Psoas muscle (tissue), 8 donors: ENCODE measurements around the gene MAN2A2. TPM values are rescaled to one million over a fixed set of nuclear protein-coding genes. Genes with fewer than 3 reads are reported as not detected.

ENCODE experiments used
- ATAC-seq, 4 donors: fragments of 200-7000 bp; cut with Tn5 transposase; one replicate each; pipeline ENCODE4 v1.9.1; 2020; ENCODE audit warnings: moderate library complexity in 3 of 4, mild to moderate bottlenecking in 2 of 4
- DNase-seq, 2 donors: peaks; one replicate each; pipeline ENCODE4 v3.0.0-alpha.2; 2020
- H3K27ac ChIP-seq: fragments of 200-600 bp; one replicate; pipeline ENCODE4 v1.8.0; 2022
- H3K27me3 ChIP-seq, 3 donors: fragments of 200-600 bp in 1 of 3; one replicate each; pipeline versions ENCODE4 v1.6.1 to v1.8.0; 2013 to 2022; ENCODE audit warnings: low read length in 2 of 3, mild to moderate bottlenecking in 2 of 3, moderate library complexity in 1 of 3; ENCODE audit not compliant: insufficient read depth in 3 of 3
- H3K36me3 ChIP-seq, 2 donors: fragments of 200-600 bp in 1 of 2; one replicate each; pipeline versions ENCODE4 v1.6.1 to v1.8.0; 2013 to 2022; ENCODE audit warnings: low read depth in 1 of 2, mild to moderate bottlenecking in 1 of 2, moderate library complexity in 1 of 2; ENCODE audit not compliant: insufficient read depth in 1 of 2
- H3K4me1 ChIP-seq: fragments of 200-600 bp; one replicate; pipeline ENCODE4 v1.8.0; 2022
- H3K4me3 ChIP-seq: fragments of 200-600 bp; one replicate; pipeline ENCODE4 v1.8.0; 2022; ENCODE audit warnings: mild to moderate bottlenecking
- H3K9me3 ChIP-seq: fragments of 200-600 bp; one replicate; pipeline ENCODE4 v1.8.0; 2022
- WGBS, 3 donors: extraction: QIAGEN DNeasy Blood & Tissue Kit; methylation state at CpG; one replicate each; pipeline versions ENCODE4 v1.1.6 to v1.1.7; 2013; 5-methylcytosine and 5-hydroxymethylcytosine counted together
- intact Hi-C, 2 donors: fragments of 100-400 bp; cut with DNase I; formaldehyde crosslinking; loops; one replicate each; pipeline versions ENCODE4 v1.11.0 to v1.14.2; 2022
- polyA plus RNA-seq, 3 donors: library from polyadenylated mRNA; stranded (reverse); fragments of 200-250 nt; gene quantifications; one replicate each; pipeline ENCODE4 v1.2.3, GENCODE V29; 2013
- total RNA-seq, 4 donors: library from RNA; stranded (reverse); fragmentation: NEBNext Ultra II Directional in 2 of 4; extraction: Animal tissue kit (Norgen Biotek cat#: 25700) in 2 of 4; gene quantifications; one replicate each; pipeline versions ENCODE4 v1.2.1 to v1.2.4, GENCODE V29; 2021 to 2023
- TF ChIP-seq, protein P1 (sequence below): fragments of 200-600 bp; IDR thresholded peaks from one replicate; pipeline ENCODE4 v1.8.0; 2022; ENCODE audit warnings: antibody characterized with exemption
- donor health status: healthy with polysubstance abuse.
- donor health status: DM: no; HTN: no; CAD: no; lungs with moderate emphysema.
- donor health status: Bipolar disorder and iron deficiency.
- donor health status: healthy.
- donor health status: DM: yes; HTN: yes; CAD: no.
- donor health status: DM: no; HTN: no; CAD: no.
- donor health status: DM: no; HTN: no; CAD: no.
- donor health status: DM: yes; HTN: yes; CAD: no.

MAN2A2 gene
- total and polyA plus RNA-seq, 7 donors: 22.9 to 127 (median 111) TPM

DNA sequence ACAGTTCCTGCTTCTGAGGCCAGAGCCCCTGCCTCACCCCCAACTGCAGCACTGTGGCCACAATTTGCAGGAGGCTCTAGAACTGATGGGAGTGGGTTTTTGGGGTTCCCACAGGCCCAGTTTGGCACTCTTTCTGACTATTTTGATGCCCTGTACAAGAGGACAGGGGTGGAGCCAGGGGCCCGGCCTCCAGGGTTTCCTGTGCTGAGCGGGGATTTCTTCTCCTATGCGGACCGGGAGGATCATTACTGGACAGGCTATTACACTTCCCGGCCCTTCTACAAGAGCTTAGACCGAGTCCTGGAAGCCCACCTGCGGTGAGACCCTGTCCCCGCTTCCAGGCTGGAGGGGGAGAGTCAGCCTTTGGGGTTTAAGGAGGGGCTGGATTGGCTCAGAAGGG lies 6.9 kb downstream of the MAN2A2 start:
- H3K4me1 ChIP-seq: peaks cover 8% of the 10 kb centered on the region
- DNase-seq: peak in 1 of 2 donors; percentile 30

DNA sequence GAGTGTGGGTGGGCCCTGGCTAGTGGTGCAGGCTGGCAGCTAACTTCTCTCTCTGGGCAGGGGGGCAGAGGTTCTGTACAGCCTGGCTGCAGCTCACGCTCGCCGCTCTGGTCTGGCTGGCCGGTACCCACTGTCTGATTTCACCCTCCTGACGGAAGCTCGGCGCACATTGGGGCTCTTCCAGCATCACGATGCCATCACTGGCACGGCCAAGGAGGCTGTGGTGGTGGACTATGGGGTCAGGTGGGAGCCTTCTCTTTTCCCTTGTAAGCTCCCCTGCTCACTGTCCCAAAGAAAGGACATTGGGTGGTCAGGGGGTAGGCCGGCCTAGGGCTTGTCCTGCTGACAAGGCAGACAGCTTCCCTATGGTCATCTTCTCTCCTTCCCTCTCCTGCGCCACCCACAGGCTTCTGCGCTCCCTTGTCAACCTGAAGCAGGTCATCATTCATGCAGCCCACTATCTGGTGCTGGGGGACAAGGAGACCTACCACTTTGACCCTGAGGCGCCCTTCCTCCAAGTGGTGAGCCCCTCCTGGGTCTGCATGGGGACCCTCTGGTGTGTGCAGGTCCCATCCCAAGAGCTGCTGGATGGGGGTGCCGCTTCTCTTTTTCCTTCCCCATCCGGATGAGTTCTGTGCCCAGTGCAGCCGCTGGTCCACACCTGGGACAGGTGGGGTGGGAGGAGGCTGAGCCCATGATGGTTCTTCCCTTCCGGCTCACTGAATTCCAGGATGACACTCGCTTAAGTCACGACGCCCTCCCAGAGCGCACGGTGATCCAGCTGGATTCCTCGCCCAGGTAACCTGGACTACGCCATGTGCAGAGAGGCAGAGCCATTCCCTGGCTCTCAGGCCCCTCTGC lies 7.6 kb downstream of the MAN2A2 start:
- DNase-seq: peak in 1 of 2 donors; percentile 53
- Histone ChIP-seq H3K9me3 (no peaks in the 10 kb centered on the region), H3K27ac (no peak overlapping the region), H3K36me3 (peaks cover 11 to 100% of the 10 kb centered on the region in 2 donors), H3K4me1 (peaks cover 15% of the 10 kb centered on the region), H3K4me3 (no peak overlapping the region), H3K27me3 (no peaks in the 10 kb centered on the region)
- intact Hi-C loops: no loop called here
- 91 to 92% (median 91%) methylated on average over 24 of the region's 24 CpGs for WGBS, 3 donors
- no peak for ATAC-seq
- TF ChIP-seq, protein P1, sequence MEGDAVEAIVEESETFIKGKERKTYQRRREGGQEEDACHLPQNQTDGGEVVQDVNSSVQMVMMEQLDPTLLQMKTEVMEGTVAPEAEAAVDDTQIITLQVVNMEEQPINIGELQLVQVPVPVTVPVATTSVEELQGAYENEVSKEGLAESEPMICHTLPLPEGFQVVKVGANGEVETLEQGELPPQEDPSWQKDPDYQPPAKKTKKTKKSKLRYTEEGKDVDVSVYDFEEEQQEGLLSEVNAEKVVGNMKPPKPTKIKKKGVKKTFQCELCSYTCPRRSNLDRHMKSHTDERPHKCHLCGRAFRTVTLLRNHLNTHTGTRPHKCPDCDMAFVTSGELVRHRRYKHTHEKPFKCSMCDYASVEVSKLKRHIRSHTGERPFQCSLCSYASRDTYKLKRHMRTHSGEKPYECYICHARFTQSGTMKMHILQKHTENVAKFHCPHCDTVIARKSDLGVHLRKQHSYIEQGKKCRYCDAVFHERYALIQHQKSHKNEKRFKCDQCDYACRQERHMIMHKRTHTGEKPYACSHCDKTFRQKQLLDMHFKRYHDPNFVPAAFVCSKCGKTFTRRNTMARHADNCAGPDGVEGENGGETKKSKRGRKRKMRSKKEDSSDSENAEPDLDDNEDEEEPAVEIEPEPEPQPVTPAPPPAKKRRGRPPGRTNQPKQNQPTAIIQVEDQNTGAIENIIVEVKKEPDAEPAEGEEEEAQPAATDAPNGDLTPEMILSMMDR: no peak

More for the DNA sequence above, 6.9 kb downstream of the MAN2A2 start:
- Histone ChIP-seq H3K36me3 (peaks cover 11 to 100% of the 10 kb centered on the region in 2 donors), H3K9me3 (no peaks in the 10 kb centered on the region), H3K27ac (no peak overlapping the region), H3K4me3 (no peak overlapping the region), H3K27me3 (no peaks in the 10 kb centered on the region)
- no peak for ATAC-seq
- intact Hi-C loops: no loop called here
- TF ChIP-seq, protein P1: no peak
- 90 to 93% (median 92%) methylated on average over 8 of the region's 8 CpGs for WGBS, 3 donors

DNA sequence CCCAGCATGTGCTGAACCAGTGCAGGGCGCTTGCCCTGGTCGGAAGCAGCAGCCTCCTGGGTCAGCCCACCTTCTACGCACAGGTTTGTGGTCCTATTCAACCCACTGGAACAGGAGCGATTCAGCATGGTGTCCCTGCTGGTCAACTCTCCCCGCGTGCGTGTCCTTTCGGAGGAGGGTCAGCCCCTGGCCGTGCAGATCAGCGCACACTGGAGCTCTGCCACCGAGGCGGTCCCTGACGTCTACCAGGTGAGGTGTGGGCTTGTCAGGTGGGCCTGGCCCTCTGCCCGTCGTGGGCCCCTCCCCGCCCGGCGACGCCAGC lies 8.2 kb downstream of the MAN2A2 start:
- ATAC-seq: no peak
- Histone ChIP-seq H3K36me3 (peaks cover 11 to 99% of the 10 kb centered on the region in 2 donors), H3K27me3 (no peaks in the 10 kb centered on the region), H3K4me1 (peaks cover 20% of the 10 kb centered on the region), H3K4me3 (no peak overlapping the region), H3K9me3 (no peaks in the 10 kb centered on the region), H3K27ac (no peak overlapping the region)
- peak in 1 of 2 donors; percentile 52 for DNase-seq
- 91 to 93% (median 91%) methylated on average over 19 of the region's 19 CpGs for WGBS, 3 donors
- TF ChIP-seq, protein P1: no peak
- intact Hi-C loops: no loop called here

DNA sequence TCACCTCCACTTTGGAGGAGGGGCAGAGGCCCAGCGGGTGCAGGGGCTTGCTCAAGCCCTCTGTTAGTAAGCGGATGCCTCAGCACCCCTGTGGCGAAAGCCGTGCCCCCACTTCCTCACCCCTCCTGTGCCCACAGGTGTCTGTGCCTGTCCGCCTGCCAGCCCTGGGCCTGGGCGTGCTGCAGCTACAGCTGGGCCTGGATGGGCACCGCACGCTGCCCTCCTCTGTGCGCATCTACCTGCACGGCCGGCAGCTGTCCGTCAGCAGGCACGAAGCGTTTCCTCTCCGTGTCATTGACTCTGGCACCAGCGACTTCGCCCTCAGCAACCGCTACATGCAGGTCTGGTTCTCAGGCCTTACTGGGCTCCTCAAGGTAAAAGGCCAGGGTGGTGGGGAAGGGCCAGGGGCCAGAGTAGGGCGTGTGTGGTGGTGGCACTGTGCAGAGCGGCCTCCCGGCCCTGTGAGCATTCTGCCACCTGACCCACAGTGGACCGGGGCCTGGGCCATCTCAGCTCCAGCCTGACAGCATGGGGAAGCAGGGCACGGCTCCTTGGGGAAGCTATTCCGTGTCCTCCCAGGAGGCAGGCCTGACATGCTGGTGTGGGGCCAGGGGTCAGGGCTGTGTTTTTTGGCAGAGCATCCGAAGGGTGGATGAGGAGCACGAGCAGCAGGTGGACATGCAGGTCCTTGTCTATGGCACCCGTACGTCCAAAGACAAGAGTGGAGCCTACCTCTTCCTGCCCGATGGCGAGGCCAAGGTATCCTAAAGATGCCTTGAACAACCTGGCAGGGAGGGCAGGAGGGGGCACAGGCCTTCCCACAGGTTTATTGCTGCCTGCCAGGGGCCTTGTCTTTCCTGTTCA lies 9.0 kb downstream of the MAN2A2 start:
- Histone ChIP-seq H3K27me3 (no peaks in the 10 kb centered on the region), H3K4me1 (peaks cover 23% of the 10 kb centered on the region), H3K36me3 (peaks cover 11 to 99% of the 10 kb centered on the region in 2 donors), H3K4me3 (no peak overlapping the region), H3K9me3 (no peaks in the 10 kb centered on the region), H3K27ac (no peak overlapping the region)
- intact Hi-C loops: no loop called here
- TF ChIP-seq, protein P1: no peak
- WGBS, 3 donors: 85 to 94% (median 91%) methylated on average over 30 of the region's 30 CpGs
- DNase-seq (peak in 1 of 2 donors; percentile 41), ATAC-seq (no peak)
